K562 treated with DMSO at 1 percent for 4 hours (cell line): Measurements from ENCODE around the gene ZBED5. TPM values are rescaled to one million over a fixed set of nuclear protein-coding genes. Genes with fewer than 3 reads are reported as not detected.

Source experiments
- total RNA-seq: library from RNA; unstranded; fragments of 300-600 nt; gene quantifications from 2 replicates; pipeline ENCODE4 v1.2.3, GENCODE V29; 2022; ENCODE audit not compliant: insufficient read depth

Gene ZBED5
- 10.1 and 15.1 TPM in 2 replicates for total RNA-seq

GRCh38 chr11:10857709-10858438, at the start of gene ZBED5:
Gene ZBED5, minus strand, starts transcription at chr11:10858053. Its CDS starts 3,108 bp downstream, at chr11:10854945.

GRCh38 chr11:10808553-10809372, 49.1 kb downstream of the ZBED5 start, which contains the start of gene EIF4G2:
Gene EIF4G2, minus strand, starts transcription at chr11:10808926.

Other genes with a start within 250 kb of the ZBED5 start
- gene IRAG1, start 164.3 kb downstream of the ZBED5 start, total RNA-seq = 0.40 TPM in 1 of 2 replicates, not detected in the other
- 44.2 and 47.9 TPM in 2 replicates for gene CTR9, start 106.8 kb downstream of the ZBED5 start, total RNA-seq
- gene EIF4G2, start 49.1 kb downstream of the ZBED5 start, total RNA-seq = 316 and 402 TPM in 2 replicates